ENCODE data around the gene FCER1G. TPM values are rescaled to one million over a fixed set of nuclear protein-coding genes. Genes with fewer than 3 reads are reported as not detected.
A peak's percentile ranks its signal among the peaks of the same experiment; 100 is the strongest.
"Not testable (repeated sequence)": the region's sequence is repeated elsewhere in the genome, so short reads cannot be mapped to it uniquely, and the experiment has no call there.

FCER1G gene
- polyA plus RNA-seq, 3 donors: 2,686 to 4,191 (median 2,715) TPM

GRCh38 chr1:161255955-161256520, 40.9 kb downstream of the FCER1G start:
- no CpG with 5 or more reads among the region's 4 CpGs for WGBS (ENCODE audit: insufficient coverage)
- H3K4me2 ChIP-seq (replicated peaks; ENCODE audit: extremely low read depth, low read length, poor library complexity, severe bottlenecking); H3K4me3 ChIP-seq (replicated peaks in 1 of 3; ENCODE audit: low read depth in 2 of 3, low read length in 3 of 3); H3K4me3 Mint-ChIP-seq; H4K20me1 ChIP-seq (ENCODE audit: insufficient read depth, low read length); H3K27ac ChIP-seq (ENCODE audit: low read depth in 1 of 2, low read length in 2 of 2); H3K36me3 ChIP-seq (replicated peaks in 1 of 2; ENCODE audit: control insufficient read depth in 1 of 2, insufficient read depth in 2 of 2, low read length in 2 of 2); intact Hi-C loops (cut with micrococcal nuclease); H3K4me1 ChIP-seq (ENCODE audit: control insufficient read depth in 1 of 2, insufficient read depth in 2 of 2, low read length in 2 of 2); DNase-seq; H3K79me2 ChIP-seq (ENCODE audit: insufficient read depth, low read length); H3K9ac ChIP-seq (ENCODE audit: insufficient read depth, low read length, poor library complexity, severe bottlenecking); H2AFZ ChIP-seq (ENCODE audit: insufficient read depth, low read depth, low read length, poor library complexity, severe bottlenecking): not testable (repeated sequence)
- H3K27ac Mint-ChIP-seq: peak overlapping the region in 1 of 7 donors; percentile 61
- H3K36me3 Mint-ChIP-seq: peaks cover 12 to 14% of the 10 kb centered on the region in 2 donors
- H3K27me3 Mint-ChIP-seq (ENCODE audit: low read depth in 3 of 3): peaks cover 42 to 47% (median 43%) of the 10 kb centered on the region in 3 donors
- H3K4me1 Mint-ChIP-seq: peaks cover 19% of the 10 kb centered on the region
- H3K27me3 ChIP-seq (ENCODE audit: control insufficient read depth in 2 of 2, insufficient read depth in 2 of 2, low read length in 2 of 2): peaks cover 34 to 44% of the 10 kb centered on the region in 2 donors
- peaks cover 23 to 46% of the 10 kb centered on the region in 2 donors for H3K9me3 ChIP-seq (replicated peaks in 1 of 2; ENCODE audit: control insufficient read depth in 1 of 2, insufficient read depth in 1 of 2, low read length in 2 of 2)
- peaks cover 20 to 33% (median 24%) of the 10 kb centered on the region in 7 donors for H3K9me3 Mint-ChIP-seq

GRCh38 chr1:161257109-161257508, 42.0 kb downstream of the FCER1G start:
- Mint-ChIP-seq H3K9me3 (peaks cover 20 to 32% (median 24%) of the 10 kb centered on the region in 7 donors), H3K27me3 (ENCODE audit: low read depth in 3 of 3) (peaks cover 50 to 55% (median 52%) of the 10 kb centered on the region in 3 donors), H3K4me1 (peaks cover 20% of the 10 kb centered on the region), H3K36me3 (peaks cover 12 to 14% of the 10 kb centered on the region in 2 donors), H3K4me3 (peak overlapping the region in 1 of 2 donors; percentile 82)
- H3K4me3 ChIP-seq (replicated peaks in 1 of 3; ENCODE audit: low read depth in 2 of 3, low read length in 3 of 3); H3K27ac ChIP-seq (ENCODE audit: low read depth in 1 of 2, low read length in 2 of 2); H3K36me3 ChIP-seq (replicated peaks in 1 of 2; ENCODE audit: control insufficient read depth in 1 of 2, insufficient read depth in 2 of 2, low read length in 2 of 2); intact Hi-C loops (cut with micrococcal nuclease); H3K4me1 ChIP-seq (ENCODE audit: control insufficient read depth in 1 of 2, insufficient read depth in 2 of 2, low read length in 2 of 2); H3K79me2 ChIP-seq (ENCODE audit: insufficient read depth, low read length); DNase-seq; H2AFZ ChIP-seq (ENCODE audit: insufficient read depth, low read depth, low read length, poor library complexity, severe bottlenecking); H3K9ac ChIP-seq (ENCODE audit: insufficient read depth, low read length, poor library complexity, severe bottlenecking); H3K27ac Mint-ChIP-seq; H3K4me2 ChIP-seq (replicated peaks; ENCODE audit: extremely low read depth, low read length, poor library complexity, severe bottlenecking); H4K20me1 ChIP-seq (ENCODE audit: insufficient read depth, low read length): not testable (repeated sequence)
- WGBS (ENCODE audit: insufficient coverage): 100% methylated on average over 1 of the region's 5 CpGs
- Histone ChIP-seq H3K27me3 (ENCODE audit: control insufficient read depth in 2 of 2, insufficient read depth in 2 of 2, low read length in 2 of 2) (peaks cover 39 to 54% of the 10 kb centered on the region in 2 donors), H3K9me3 (replicated peaks in 1 of 2; ENCODE audit: control insufficient read depth in 1 of 2, insufficient read depth in 1 of 2, low read length in 2 of 2) (peaks cover 23 to 46% of the 10 kb centered on the region in 2 donors)
